ENCODE measurements around the gene LAMB2. TPM values are rescaled to one million over a fixed set of nuclear protein-coding genes. Genes with fewer than 3 reads are reported as not detected.
A peak's percentile ranks its signal among the peaks of the same experiment; 100 is the strongest.

LAMB2 gene
- 40.7 and 43.8 TPM in 2 replicates for total RNA-seq (2014; rRNA removed; shearing (Covaris generic))

DNA sequence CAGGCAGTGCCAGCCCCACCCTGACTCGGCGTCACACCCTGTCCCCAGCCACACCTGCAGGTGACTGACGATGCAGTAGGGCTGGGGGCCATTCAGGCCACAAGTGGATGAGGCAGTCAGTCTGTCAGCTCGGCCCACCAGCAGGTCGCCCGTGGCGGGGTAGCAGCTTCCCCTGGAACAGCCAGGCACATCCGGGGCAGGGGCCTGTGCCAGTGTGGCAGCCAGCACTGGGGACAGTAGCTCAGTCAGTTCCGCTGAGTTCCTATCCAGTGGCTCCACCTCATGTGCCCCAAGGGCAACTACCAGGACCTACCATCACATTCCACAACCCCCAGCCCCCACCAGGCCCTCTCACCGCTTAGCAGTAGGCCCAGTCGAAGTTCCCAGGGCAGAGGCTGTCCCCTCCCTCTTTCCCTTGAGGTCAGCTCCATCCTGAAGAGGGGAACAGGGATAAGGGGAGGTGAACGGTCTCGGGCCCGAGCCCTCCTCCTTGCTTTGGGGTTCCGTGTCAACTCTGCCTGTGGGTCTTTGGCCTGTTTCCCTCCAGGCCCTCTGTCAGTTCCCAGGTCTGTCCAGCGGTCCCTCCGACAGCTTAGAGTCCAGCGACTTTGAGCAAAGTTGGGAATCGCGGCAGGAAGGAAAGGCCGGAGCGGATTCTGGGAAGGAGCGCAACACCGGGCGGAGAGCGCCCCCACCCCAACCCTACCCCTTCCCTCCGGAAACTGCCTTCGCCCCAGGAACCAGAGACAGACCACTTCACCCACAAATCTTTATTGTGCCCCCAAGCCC lies at the start of gene LAMB2:
TSS of gene LAMB2 (minus strand) at position 614 of the 789 bp plus-strand sequence. CDS start at position 431, 183 bp downstream.
- peak; percentile 42 for DNase-seq (ENCODE audit: low spot score)

DNA sequence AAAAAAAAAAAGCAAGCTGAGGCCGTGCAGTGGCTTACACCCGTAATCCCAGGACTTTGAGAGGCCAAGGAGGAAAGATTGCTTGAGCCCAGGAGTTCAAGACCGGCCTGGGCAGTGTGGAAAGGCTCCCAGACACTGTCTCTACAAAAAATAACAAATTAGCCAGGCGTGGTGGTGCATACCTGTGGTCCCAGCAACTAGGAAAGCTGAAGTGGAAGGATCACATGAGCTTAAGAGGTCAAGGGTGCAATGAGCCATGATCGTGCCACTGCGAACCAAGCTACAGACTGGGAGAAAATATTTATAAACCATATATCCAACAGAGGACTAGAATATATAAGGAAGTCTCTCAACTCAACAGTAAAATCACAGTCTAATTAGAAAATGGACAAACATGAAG lies 48.5 kb upstream of the LAMB2 start:
- DNase-seq (ENCODE audit: low spot score), result no peak

DNA sequence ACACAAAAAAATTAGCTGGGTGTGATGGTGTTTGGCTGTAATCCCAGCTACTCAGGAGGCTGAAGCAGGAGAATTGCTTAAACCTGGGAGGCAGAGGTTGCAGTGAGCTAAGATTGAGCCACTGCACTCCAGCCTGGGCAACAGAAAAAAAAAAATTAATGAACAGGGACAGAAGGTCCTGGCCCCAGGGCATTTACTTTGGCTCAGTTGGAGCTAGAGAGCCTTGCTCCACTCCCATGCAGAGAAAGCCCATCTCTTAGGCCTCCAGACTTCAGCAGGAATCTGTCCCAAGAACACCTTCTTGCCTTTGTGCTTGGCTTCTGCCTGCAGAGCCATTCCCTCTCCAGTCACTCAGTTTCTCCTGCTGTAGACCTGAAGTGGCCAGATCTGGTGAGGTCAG lies 47.3 kb upstream of the LAMB2 start:
- no peak for DNase-seq (ENCODE audit: low spot score)

DNA sequence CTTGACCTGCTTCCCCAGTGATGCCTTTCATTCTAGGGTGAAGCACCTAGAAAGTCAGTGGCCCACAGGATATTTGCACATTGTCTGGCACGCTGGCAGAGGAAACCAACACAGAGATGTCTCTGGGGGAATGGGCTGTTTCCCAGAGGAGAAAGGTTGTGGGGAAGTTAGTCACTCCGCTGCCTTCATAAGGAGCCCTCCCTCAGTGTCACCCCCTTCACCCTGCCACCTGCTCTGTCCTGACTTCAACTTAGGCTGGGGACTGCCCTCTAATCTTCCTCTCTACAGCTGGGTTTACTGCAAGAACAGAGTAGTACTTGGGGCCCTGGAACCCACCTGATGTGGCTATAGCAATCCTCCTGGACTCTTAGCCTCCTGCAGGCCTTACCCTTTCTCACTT lies 44.2 kb upstream of the LAMB2 start:
- DNase-seq (ENCODE audit: low spot score), result no peak

DNA sequence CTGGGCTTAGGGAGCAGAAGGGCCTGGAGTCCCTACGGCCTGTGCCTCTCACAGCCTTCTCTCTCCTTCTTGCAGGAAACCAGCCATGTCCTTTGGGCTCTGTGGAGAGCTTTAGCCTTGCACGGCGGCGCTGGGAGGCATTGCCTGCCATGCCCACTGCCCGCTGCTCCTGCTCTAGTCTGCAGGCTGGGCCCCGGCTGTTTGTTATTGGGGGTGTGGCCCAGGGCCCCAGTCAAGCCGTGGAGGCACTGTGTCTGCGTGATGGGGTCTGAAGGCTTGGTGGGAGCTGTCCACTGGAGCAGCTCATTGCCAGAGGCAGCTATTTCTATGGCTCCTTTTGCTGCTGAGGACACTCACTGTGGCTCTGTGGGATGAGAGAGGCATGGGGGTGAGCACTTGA lies 42.7 kb upstream of the LAMB2 start:
- DNase-seq (ENCODE audit: low spot score), result no peak

DNA sequence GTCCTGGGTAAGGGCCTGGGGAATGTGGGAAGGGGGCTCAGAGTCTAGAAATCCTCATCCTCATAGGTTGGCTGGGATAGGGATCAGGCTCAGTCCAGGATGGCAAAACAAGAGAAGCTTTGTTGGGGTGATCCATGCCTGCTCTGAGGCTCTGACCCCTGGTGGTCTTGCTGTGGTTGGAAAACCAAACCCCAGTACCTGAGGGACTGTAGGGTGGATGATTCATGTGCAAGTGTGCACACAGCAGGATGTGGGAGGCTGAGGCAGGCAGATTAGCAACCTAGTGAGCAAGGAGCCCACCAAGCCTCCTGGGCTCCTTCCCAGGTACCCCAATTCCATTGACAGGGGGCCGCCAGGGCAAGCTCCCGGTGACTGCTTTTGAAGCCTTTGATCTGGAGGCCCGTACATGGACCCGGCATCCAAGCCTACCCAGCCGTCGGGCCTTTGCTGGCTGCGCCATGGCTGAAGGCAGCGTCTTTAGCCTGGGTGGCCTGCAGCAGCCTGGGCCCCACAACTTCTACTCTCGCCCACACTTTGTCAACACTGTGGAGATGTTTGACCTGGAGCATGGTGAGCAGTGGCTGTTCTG lies 41.6 kb upstream of the LAMB2 start:
- DNase-seq (ENCODE audit: low spot score), result no peak

DNA sequence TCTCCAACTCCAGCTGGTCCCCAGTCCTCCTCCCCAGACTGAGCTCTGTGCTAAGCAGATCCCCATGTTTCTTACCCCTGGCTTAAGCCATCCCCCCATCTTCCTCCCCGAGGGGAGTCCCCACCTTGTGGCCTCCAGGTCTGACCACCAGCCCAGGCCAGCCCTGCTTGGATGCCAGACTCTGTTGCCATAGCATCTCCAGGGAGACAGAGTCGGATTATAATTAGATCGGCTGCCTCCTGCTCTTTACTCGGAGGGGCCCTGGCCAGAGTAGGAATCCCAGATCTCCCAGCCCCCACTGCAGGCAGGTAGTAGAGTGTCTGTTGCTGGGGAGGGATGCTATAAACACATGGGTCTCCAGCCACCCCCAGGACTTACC lies 40.9 kb upstream of the LAMB2 start:
- no peak for DNase-seq (ENCODE audit: low spot score)

DNA sequence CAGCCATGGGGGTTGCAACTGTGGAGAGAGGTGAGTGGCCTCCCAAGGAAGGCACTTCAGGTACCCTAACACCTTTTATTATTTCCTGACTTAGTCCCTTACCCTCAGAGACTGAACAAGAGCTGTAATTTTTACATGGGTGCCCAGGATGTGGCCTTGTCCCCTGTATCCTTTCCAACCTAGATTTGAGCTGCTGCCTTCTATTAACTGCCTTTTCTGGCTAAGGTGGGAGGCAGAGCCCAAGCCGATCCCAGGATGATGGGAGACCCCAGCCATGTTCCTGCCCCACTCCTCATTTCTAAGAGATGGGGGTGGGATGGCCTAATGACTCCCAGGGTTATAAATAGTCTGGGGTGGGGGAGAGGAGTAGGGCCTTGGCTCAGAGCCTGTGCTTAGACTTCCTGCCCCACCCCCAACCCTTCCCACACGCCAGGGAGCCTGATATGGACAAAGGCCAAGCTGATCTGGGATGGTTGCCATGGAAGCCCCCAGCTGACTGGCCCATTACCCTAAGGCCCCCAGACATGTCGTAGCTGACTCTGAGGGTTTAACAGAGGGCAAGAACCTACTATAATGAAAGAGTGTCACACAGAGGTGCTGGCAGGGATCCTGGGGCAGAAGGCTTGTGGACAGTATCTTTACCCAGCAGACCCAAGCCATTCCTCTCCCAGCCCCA lies 40.4 kb upstream of the LAMB2 start:
- no peak for DNase-seq (ENCODE audit: low spot score)

DNA sequence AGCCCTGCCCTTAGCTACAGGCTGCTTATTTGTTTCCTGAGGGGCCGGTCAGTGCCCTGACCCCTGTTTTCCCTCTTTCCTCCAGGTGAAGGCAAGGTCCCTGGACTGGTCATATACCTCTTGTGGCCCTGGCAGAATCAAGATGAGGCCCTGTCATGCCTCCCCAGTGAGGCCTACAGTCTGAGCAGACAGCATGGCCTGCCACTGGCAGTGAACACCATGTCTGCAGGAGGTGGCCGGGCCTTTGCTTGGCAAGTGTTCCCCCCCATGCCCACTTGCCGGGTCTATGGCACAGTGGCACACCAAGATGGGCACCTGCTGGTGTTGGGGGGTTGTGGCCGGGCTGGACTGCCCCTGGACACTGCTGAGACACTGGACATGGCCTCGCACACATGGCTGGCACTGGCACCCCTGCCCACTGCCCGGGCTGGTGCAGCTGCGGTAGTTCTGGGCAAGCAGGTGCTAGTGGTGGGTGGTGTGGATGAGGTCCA lies 39.7 kb upstream of the LAMB2 start:
- no peak for DNase-seq (ENCODE audit: low spot score)

DNA sequence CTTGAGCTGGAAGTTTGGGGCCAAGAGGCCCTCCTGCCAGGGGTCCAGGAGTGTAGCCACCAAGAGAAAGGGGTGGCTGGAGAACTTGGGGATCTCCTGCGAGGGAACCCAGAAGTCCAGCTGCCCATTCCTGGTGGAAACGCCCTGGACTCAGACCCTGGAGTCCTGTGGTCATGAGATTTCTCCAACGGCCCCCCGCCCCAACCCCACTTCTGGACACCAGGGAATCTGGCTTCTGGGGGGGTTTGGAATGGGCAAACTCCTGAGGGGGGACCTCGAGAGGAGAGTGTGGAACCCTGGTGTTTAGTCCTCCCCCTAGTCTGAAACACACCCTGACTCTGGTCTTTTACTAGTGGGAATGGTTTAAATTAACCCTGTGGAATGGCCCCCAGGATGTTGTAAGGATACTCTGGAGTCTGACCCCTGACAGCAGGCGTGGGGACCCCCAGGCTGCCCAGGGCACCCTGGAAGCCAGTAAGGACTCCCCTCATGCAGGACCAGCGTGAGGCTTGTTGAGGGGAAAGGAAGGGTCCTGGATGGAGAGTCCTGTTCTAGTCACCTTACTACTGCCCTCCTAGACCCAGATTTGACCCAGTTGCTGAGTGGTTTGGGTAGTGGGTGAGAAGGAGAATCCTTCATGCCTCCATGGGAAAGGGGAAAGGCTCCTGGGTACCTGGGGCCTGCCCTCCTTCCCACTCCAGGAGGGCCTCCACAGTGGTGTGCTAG lies 39.1 kb upstream of the LAMB2 start:
- no peak for DNase-seq (ENCODE audit: low spot score)

DNA sequence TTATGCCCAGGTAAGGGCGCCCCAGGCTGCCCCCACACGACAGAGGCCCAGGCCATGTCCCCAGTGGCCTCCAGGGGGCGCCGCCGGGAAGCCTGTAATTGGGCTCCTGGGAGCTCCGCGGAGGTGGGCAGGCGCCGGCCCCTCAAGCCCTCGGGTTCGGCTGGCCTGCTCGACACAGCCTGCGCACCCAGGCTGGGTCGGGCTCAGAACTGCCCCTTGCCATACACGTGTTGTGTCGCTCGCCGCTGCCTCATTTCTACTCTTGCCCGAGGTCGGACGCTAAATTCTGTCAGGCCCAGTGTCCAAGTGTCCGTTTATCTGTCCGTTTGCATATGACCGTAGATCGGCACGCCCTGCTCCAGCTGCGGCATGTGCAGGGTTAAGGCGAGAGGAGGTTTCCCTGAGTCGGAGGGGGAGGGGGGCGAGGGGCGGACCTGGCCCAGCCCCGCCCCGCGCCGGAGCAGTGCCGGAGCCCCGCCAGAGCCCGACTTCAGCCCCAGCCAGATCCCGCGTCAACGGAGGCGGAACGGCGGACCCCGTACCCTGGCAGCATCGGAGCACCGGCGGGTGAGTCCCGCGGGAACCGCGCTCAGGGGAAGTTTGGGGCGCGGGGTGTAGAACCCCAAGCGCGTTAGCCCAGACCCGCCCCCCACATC lies 38.4 kb upstream of the LAMB2 start, which contains the start of gene KLHDC8B:
TSS of gene KLHDC8B (plus strand) at position 480 of the 656 bp plus-strand sequence. CDS start 1,172 bp downstream, outside the sequence.
- peak; percentile 28 for DNase-seq (ENCODE audit: low spot score)

DNA sequence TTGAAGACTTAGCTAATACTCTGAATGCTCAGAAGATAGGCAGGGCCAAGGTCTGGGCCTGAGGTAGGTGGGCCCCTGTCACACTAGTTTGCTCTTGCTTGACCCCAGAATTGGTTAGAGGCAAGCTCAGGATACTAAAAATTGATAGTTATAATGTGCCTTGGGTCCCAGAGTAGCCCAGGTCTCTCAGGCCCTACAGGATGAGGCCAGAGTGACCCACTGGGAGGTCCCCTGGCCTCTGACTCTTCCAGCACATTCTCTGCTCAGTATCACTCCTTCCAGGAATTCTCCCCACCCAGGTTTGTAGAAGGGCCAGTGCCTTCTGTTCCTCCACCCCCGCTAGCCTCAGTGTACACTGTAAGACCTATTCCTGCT lies 37.9 kb upstream of the LAMB2 start:
- no peak for DNase-seq (ENCODE audit: low spot score)

DNA sequence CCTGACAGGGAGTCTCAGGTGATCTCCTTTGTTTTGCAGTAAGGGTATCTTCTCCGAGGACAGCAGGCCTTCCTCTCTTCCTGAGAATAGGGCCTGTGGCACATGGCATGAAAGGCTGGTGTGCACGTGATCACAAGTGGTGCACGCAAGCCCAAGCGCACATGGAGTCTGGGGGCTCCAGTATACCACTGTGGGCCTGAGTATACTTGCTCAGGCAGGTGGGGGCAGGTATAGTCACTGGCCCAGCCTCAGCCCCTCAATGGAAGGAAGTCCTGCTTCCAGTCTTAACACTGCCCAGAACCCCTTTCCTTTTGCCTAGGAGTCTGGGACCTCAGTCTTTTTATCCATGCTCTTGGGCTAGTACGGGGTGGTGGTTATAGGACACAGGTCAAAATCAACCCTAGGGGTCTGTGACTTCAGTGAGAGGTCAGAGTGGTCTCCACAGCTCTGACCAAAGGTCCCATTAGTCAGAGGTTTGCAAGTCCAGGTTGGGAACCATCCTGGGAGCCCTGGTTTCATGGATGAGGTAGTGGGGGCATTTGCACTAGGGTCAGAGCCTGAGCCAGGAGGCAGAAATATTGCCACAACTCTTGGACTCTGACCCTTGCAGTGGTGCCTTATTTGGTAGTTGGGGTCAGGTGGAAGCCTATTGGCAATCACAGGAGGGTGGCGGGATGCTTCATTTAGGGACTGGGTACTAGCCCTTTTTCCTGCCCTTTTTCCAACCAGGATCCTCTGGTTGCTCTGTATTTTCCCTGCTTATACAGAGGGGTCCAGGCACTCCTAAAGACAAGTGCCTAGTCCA lies 34.1 kb upstream of the LAMB2 start:
- DNase-seq (ENCODE audit: low spot score), result no peak

DNA sequence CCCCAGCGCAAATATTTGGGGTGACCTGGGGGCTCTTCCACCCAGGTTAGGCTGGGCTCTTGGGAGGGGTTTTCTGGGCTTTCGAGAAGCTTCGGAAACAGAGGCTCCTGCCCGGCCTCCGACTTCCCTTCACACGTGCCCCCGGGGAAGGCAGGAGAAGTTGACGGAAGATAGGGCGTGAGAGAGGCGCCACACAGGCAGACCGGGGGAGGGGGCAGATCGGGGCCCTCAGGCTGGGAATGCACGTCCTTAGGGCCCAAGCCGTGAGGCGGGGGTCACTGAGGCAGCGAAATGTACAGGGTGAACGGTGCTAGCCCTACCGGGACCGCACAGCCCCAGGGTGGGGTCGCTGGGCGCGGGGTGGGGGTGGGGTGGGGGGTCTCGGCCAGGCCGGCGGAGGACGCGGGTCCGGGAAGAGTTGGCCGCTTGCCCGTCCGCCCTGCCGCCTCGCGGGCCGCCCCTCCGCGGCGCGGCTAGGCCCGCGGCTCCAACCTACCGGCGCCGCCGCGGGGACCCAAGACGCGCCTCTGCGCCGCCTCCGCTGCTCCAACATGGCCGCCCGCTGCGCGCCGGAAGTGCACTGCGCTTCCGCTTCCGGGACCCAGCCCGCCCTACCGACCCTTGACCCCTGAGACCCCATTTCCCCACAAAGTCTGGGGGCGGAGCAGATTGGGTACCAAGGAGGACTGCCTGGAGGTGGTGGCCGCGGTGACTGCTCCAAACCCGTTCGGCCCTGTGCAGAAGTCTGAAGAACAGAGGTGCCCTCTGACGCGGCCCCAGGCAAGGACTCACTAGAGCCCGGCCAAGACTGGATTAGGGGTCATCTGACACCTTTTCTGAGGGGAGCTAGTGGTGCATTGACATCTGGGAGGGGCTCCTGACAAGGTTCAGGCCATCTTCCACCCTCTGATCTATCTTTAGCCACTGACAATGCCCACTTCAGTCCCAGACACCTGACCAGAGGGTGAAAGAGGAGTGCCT lies 33.2 kb upstream of the LAMB2 start, which contains the start of gene CCDC71:
TSS of gene CCDC71 (minus strand) at position 561 of the 981 bp plus-strand sequence. CDS start 2,123 bp downstream, outside the sequence.
- peak; percentile 40 for DNase-seq (ENCODE audit: low spot score)

DNA sequence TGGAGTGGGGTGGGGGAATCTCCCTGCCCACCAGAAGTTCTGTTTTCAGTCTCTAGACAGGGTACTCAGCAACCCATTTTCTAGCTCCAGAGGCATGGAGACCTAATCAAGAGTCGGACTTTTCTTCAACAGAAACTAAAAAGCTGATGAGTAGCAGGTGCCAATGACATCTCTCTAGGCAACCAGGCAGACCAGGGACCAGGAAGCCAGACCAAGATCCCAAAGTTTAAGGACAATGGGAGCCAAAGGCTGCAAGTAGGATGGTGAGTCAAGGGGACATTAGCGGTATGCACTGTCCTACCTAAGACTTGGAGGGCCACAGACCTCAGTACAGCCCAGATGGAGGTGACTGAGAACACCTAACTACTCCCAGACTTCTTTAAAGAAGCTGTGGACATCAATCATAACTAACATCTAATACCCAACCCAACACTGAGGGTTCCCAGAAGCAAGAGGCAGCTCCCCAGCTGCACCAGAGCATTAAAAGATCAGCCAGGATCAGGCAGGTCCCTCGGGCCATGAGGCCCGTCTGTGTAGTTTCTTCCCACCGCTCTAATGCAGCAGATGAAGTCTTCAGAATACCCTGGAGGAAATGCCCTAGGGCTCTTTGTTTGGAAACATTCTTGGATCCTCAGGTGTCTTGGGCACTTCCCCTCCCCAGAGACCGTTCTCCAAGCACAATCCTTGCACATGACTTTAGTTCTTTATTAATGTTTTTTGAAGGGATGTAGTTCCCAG lies 32.3 kb upstream of the LAMB2 start:
- DNase-seq (ENCODE audit: low spot score), result no peak

DNA sequence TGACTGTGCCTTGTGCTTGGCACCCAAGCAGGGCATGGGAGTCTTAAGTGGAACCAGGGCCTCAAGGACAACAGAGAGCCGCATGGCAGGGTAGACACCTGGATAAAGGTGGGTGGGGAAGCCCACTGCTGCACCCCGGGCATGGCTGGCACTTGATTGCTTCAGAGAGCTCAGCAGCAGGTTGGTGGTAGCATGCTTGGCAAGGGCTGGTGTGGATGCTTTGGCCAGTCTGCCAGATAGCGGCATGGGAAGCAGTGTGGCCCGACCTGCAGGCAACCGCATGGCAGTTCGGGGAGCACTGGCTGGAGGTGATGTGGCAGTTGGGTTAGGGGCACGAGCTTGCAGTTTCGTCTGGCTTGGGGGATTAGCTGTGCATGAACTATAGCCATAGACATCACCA lies 30.8 kb upstream of the LAMB2 start:
- DNase-seq (ENCODE audit: low spot score), result no peak

DNA sequence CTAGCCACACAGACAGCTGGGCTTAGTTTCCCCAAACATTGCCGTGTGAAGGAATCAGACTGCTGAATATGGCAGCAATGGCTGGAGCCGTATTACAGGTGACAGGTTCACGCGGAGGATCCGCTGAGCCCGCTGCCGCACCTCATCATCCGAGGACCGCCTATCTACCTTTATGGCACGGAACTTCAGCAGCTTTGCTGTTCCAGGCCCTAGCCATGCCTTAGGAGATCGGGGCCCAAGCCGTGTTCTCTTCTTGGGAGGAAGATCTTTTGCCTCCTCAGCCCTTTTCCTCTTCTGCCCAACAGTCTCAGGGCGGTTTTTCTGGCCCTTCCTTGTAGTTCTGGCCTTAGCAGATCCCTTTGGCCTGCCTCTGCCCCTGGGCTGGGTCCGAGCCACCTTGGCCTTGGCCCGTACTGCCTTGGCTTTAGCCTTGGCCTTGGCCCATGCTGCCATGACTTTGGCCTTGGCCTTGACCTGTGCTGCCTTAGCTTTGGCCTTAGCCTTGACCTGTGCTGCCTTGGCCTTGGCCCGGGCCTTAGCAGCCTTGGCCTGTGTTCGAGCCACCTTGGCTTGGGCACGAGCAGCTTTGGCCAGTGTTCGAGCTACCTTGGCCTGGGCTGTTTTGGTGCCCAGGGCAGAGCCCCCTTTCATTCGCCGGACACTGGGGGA lies 30.0 kb upstream of the LAMB2 start:
- DNase-seq (ENCODE audit: low spot score), result no peak

Measured in H4 (cell line).